Measurements from ENCODE around the gene BANF1. TPM values are rescaled to one million over a fixed set of nuclear protein-coding genes. Genes with fewer than 3 reads are reported as not detected.
A peak's percentile ranks its signal among the peaks of the same experiment; 100 is the strongest.

BANF1 gene
- total RNA-seq, 1 experiment from 2014 or later, result 269 TPM

- TF ChIP-seq ATF6 (CRISPR knock-in tag; IDR thresholded peaks at IDR 0.05), result no peak
- TF ChIP-seq HMGXB4 (CRISPR knock-in tag; IDR thresholded peaks at IDR 0.05), result 0 out of 2 replicates have a peak, but pooled peaks have one; percentile 47
- no peak for TF ChIP-seq PREB (CRISPR knock-in tag; IDR thresholded peaks at IDR 0.05; ENCODE audit: borderline replicate concordance)
- TF ChIP-seq JAZF1 (CRISPR knock-in tag; IDR thresholded peaks at IDR 0.05), result no peak
Observed at GRCh38 chr11:66045177-66045639, 42.9 kb downstream of the BANF1 start (continued).

GRCh38 chr11:66046901-66047300 lies 44.6 kb downstream of the BANF1 start:
- H3K4me1 Mint-ChIP-seq, result peaks cover 40% of the 10 kb centered on the region
- TF ChIP-seq MXD4 (CRISPR knock-in tag; IDR thresholded peaks at IDR 0.05; ENCODE audit: borderline replicate concordance), result no peak
- no peak for TF ChIP-seq ZBTB43 (CRISPR knock-in tag; IDR thresholded peaks at IDR 0.05)
- no peak for TF ChIP-seq ZNF263 (CRISPR knock-in tag; IDR thresholded peaks at IDR 0.05; ENCODE audit: low read depth)
- no peak for TF ChIP-seq CREB1 (CRISPR knock-in tag; IDR thresholded peaks at IDR 0.05)
- no peak for TF ChIP-seq AR (CRISPR knock-in tag; IDR thresholded peaks at IDR 0.05)
- no peak for TF ChIP-seq PRDM15 (CRISPR knock-in tag; IDR thresholded peaks at IDR 0.05)
- no peak for TF ChIP-seq IRF2 (CRISPR knock-in tag; IDR thresholded peaks at IDR 0.05; ENCODE audit: borderline replicate concordance, low read depth)
- TF ChIP-seq SMAD4 (CRISPR knock-in tag; IDR thresholded peaks at IDR 0.05), result no peak
- TF ChIP-seq E2F1 (CRISPR knock-in tag; IDR thresholded peaks at IDR 0.05), result no peak
- ChIA-PET POLR2A (no interaction called here), CTCF (interaction anchor here (3.3 kb wide), 1 partner anchor 24 kb away, joined by 48 read pairs; no protein-coding TSS in a partner anchor)
- H3K27ac Mint-ChIP-seq, result no peak overlapping the region
- ATAC-seq, result no peak
- H3K4me3 Mint-ChIP-seq, result no peak overlapping the region
- H3K36me3 Mint-ChIP-seq, result peaks cover 23% of the 10 kb centered on the region
- no peaks in the 10 kb centered on the region for H3K27me3 Mint-ChIP-seq (ENCODE audit: low read depth)
- no peak for DNase-seq (ENCODE audit: low spot score)
- no peaks in the 10 kb centered on the region for H3K9me3 Mint-ChIP-seq
